GM21825 (cell line): ENCODE measurements around the gene CLBA1.

ENCODE experiments used
- ATAC-seq: cut with Tn5 transposase; IDR thresholded peaks from one replicate; pipeline ENCODE4 v1.9.1; 2021; ENCODE audit warnings: mild to moderate bottlenecking, moderate library complexity; ENCODE audit not compliant: unreplicated experiment

CLBA1 gene

DNA sequence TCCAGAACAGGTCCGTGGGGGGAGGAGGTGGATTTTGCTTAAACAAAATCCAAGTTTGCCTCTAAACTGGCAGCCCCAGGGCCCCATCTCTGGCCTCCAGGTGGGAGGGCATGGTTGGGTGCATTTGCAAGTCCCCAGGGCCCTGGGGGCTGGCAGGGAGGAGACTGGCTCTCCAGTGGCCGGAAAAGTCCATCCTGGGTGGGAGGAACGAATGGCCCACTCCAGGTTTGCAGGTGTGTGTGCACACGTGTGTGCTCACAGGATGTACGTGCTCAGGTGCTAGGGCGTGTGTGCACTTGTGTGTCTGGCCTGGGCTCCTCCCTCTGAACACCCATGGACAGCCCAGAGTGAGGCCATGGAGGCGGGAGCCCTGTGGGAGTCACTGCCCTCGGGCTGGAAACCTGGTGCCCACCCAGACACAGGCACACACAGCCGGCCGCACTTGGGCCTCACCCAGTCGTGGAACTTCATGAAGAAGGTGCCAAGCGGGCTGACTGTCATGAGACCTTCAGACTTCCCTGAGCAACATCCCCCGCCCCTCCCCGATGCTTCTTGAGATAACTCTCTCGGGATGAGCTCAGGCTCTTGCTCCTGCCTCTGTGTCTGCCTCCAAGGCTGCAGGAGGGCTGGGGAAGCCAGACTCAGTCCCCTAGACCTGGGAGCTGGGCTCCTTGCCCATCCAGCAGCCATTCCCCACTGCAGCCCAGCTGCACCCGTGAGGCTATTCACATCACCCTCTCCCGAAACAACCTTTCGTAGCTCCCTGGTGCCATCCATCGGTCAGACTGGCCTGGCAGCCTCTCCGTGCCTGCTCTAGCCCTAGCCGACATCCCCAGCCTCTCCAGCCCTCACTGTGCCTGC, 16.8 kb upstream of the CLBA1 start:
- no peak for ATAC-seq

DNA sequence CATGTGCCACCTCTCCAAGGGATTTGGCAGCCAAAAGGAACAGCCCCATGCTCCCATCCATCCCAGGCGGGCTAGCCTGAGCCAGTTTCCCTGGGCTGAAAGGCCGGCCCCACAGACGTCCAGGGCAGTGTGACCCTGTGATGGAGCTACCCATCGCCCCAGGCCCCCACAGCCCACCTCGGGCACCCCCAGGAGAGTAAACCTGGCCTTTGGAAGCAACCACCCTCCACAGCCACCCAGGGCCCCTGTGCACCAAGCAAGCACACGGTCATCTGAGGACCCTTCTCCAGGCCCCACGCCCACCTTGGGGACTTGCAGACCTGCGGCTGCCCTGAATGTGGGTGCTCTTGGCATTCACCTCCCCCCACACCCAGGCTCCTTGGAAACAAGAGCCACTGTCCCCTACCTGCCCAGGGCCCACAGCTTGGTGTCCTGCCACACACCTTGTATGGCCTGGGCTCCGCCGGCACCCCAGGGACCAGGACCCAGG, 15.8 kb upstream of the CLBA1 start:
- ATAC-seq: no peak

DNA sequence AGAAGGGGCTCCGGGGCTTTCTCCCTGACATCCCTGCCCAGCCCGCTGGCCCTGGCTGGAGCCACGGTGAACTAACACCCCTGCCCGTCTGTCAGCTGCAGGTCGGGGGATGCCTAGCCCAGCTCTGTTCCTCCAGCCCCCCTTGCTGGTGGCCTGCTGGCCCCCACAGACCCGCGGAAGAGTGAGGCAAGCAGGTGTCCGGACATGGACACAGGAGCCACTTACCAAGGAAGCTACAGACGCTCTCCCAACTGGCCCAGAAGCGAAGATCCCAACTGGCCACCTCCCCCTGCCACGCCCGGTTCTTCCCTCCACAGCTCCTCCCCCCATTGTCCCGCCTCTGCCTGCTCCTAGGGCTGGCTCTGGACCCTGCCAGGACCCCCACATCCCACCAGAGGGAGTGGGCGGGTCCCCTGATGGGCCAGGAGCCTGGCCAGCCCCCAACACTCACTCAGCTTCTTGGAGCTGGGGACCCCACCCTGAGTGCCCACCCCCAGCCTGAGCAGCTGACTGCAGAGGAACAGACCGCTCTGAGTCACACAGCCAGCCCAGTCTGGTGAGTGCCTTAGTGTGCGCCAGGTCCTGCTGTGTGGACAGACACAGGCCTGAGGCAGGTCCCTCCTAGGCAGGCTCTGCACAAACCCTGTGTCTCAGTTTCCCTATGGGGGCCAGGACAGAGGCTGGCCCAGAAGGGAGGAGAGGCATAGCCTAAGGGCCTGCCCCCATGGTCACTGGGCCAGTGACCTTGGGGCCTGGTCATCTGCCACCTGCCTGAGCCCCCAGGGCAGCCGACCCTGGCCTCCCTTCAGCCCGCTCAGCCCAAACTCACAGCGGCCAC, 15.1 kb upstream of the CLBA1 start:
- ATAC-seq: no peak

DNA sequence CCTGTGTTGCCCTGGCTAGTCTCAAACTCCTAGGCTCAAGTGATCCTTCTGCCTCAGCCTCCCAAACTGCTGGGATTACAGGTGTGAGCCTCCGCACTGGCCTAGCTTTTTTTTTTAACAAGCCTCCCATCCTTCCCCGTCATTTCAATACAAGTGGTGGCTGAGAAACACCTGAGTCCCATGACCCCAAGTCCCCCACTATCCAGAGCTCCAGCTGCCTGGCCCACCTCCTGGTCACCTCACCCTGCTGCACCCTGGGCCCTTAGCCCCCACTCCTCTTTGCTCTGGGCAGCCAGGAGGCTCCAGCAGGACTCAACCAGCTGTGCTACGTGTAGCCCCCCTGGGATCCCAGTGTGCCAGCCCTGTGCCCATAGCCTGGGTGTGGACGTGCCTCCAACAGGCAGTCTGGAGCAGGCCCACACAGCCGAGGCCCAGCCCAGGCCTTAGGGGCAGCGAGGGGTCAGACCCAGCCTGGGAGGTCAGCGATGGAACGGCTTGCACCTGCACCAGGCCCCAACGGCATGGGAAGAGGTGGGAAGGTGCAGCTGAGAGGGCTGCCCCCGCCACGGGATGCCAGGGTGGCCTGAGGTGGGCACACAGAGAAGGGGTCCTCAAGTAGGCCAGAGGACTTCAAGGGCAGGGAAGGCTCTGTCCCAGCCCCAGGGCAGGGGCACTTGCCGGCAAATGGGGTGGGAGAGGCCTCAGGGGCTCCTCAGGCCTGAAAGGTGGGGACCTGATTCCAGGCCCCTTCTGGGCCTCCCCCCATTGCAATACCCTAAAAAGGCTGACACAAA, 13.9 kb upstream of the CLBA1 start:
- no peak for ATAC-seq

DNA sequence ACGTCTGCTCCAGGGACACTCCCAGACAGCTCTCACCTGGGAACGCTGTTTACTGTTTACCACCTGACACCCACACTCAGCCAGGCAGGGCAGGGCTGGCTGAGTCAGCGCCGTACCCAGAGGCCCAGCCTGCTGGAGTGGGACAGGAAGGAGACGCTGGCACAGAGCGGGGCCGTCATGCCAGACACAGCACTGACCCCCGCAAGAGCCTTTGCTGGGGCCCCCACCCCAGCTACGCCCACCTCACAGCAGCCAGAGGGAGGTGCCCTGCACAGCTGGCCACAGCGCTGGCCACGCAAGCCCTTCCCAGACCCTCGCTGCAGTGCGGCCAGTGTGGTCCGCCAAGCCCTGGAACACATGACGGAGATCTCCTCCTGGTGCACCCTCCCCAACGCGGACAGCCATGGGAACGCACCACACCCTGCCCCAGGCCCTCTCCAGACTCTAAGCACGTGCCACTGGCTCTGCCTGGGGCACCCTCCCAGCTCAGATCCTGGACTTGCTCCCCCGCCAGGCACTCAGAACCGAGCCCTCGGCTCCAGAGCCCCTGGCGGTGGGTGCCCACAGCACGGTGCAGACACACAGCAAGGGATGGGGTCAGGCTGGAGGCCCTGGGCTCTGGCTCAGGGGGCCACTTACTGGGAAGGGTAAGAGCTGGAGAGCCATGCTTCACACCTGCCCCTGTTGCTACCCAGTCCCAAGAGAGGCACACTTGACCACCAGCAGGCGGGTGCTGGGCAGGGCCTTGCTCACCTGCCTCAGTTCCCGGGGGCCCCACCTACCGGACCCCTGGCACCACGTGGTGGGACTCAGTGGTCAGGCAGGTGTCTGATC, 13.1 kb upstream of the CLBA1 start:
- ATAC-seq: no peak

DNA sequence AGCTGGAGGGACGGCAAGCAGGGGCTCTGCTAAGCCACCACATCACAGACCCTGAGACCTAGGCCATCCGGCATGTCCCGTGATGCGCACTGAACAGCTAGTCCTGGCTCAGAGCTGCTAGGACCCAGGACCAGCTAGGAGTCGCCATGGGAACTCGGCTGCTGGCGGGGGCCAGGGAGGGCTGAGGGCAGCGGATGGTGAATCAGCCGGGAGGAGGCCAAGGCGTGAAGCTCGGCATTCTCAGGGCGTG, 12.5 kb upstream of the CLBA1 start:
- no peak for ATAC-seq

DNA sequence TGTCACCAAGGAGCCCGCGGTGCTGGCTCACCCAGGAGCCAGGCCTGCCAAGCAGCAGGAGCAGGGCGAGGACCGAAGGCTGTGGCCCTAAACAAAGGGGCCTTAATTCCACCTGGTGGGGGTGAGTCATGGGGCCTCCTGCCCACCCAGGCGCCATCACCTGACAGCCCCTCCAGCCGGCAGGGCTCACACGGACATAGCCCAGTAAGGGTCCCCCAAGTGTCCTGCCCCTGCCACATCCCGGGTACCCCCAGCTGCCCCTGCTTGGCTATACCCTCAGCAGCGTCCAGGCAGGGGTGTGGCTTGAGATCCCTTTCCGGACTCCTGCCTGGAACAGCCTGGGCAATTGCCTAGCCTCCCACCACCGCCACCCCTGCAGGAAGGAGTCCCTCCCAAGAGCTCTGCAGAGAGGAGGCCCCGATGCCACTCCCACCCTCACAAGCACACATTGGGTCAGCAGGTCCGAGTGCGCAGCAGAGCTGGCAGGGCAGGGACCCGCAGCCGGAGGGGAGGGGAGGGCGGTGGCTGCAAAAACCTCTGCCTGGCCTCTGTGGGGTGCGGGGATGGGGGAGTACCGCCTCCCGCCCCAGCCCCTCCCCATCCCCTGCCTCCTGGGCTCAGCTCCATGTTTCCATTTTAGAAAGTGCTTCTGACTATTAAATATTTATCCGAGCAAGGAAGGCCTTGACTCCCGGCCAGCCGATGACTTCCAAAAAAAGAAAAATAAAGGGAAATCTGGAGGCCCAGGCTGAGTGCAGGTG, 12.0 kb upstream of the CLBA1 start:
- ATAC-seq: no peak

DNA sequence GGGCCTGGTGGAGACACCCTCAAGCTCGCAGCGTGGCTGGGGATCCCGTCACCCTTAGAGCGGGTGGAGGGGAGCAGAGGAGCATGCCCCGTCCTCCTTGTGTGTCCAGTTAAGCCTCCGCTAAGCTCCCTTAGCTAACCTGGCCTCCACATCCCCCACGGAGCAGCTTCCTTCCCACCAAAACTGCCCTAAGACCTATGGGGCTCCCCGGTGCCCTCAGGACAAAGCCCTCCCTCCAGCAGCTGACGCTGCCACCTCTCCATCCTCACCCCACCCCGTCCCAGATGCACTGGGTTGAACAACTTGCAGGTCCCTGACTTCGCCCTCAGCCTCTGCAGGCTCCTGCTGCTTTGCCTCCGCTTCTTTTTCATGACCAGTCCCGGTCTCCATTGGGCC, 11.4 kb upstream of the CLBA1 start:
- ATAC-seq: no peak

DNA sequence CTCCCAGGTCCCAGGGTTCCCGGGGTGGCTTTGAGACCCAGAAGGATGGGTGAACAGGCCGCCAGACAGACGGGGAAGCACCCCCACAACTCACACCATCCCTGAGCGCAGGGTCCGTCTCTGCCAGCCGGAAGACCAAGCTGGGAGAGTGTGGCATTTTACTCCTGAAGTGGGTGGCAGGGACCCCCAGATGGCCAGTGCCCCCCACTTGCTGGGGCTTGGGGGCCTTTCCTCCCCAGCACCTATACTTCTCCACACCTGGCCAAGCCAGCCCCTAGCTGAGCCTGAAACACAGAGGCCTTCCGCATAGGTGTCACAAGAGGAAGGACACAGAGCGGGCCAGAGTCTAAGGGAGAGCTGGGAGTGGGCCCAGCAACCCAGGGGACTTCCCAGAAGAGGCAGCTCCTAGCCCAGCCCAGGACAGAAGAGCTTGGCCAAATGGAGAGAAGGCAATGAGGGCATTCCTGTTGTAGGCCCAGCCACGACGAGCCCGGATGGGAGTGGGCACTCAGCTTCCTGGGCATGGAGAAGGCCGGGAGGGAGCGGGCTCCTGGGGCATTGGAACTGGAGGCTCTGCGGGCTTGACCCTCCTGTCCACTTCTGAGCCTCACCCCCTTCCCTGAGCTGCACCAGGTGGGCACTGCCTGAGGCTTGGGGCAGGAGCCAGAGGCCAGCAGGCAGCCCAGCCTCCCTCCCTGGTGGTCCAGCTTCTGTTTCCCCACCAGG, 10.8 kb upstream of the CLBA1 start:
- no peak for ATAC-seq

DNA sequence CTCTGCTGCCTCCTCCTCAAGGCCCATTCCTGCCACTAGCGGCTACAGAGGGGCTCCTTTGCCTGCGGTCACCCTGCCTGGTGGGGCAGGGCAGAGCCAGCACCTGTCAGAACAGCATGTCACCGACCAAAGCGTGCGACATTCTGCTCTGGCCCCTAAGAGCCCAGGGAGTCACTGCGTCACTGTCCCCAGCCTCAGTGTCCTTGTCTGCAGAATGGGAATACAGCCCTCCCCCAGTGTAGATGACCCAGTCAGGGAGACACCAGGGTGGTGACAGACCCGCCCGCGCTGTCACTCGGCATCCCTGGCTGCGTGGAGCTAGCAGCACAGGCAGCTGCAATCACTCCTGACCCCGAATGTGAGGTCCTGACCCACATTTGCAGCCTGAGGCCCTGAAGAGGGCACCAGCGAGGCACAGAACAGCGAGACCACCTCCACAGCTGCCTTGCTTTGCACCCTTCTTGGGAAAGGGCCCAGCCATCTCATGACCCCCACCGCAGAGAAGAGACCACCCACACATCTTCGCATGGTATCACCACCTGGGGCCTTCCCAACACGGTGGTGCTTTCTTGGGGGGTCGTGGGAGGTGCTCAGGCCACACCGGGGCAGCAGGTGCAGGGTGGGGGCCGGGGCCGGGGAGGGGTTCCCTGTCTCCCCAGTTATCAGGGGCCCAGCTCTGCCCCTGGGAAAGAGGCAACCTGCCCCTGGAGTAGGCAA, 9.9 kb upstream of the CLBA1 start:
- no peak for ATAC-seq

DNA sequence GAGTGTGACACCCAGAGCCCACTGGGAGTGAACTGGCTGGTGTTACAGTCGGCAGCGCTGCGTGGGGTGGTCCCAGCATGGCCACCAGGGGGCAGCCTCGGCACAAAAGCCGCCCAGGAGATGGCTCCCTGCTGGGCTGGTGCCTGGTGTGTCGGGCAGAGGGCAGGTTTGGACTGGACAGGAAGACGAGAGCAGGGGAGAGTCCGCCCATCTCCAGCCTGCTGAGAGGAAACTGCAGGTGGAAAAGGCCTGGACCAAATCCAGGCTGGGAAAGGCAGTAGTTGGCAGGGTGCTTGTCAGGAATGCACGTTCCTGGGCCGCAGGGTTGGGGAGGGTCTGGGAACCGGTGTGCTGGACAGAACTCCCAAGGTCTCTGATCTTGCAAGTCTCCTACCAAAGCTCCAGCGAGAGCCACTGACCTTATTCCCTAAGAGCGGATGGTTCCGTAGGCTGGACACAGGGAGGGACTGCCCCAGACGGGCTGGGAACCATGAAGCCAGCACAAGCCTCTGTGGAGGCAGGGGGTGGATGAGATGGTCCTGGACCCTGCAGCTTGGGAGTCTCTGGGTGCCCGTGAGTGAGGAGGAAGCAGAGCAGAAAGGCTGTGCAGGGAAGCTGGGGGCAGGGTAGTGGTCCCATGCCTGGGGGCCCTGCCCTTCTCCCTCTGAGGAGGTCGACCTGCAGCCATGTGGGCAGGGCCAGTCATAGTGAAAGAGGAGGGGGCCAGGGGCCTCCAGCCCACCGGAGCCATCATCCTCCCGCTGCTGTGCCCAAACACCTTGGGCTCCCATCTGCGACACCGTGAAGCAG, 9.2 kb upstream of the CLBA1 start:
- ATAC-seq: peak; percentile 57

DNA sequence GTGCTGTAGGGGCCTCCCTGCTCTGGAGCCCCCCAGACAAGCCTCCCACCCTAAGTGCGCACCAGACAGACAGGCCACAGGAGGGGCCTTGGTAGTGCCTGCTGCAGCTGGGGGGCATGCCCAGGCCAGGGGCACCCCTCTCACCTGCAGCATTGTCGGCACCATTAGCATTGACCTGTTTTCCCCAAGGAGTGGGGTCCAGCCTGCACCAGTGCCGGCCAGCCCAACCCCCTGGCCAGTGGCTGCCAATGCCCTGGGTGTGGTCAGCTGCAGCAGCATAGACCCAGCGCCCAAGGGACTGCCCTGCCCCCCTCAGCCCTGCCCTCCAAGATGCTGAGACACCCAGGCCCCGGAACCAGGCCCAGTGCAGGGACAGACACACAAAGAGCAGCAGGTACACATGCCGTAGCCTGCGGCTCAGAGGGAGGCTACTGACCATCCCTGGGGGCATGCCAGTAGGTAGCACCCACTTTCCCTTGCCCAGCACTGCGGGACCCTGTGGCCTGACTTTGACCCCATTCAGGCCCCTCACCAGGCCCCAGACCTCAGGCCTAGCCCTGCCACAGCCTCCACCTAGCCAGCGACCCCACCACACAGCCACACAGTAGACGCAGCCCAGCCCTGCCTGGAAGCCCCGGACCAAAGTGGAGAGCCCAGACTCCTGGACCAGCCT, 8.4 kb upstream of the CLBA1 start:
- no peak for ATAC-seq

DNA sequence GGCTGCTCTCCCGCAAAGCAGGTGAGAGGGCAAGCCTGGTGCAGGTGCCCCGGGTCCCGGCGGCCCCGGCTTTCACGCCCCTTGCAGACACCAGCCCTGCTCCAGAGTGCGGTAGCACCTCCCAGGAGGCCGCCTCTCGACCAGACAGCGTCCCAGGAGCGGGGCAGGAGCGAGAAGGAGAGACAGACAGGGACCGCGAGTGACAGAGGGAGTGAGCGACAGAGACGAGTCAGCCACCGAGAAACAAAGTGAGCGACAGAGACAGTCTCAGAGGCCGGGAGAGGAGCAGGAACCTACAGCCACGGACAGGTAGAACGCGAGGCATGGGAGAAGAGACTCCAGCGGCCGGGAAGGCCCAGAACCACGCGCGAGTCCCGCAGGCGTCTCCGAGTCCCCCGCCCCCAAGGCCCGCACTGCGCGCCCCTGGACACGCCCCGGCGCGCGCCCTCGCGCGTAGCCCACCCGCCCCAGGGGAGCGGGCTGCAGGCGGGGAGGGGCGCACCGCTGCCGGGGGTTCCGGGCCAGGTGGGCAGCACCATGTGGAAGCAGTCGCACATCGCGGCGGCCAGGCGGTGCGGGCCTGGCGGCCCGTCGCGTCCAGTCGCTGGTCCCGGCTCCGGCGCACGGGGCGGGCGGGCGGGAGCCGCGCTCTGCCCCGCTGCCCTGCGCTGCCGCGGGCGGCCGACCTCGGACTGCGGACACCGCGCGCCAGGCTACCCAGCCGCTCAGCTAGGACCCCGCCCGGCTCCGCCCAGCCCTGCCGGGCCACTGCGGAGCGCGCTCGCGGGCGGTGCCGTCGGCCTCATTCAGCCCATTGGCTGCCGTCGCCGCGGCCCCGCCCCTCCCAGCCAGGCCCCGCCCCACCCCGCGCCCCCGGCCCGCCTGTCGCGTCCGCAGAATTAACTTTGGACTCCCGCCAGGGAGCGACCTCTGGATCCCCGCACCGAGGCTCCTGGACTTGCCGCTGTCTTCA, 7.6 kb upstream of the CLBA1 start, which contains the start of gene AHNAK2:
AHNAK2 (minus strand) TSS at position 694 of the 973 bp plus-strand sequence; CDS start at position 557, 137 bp downstream.
- ATAC-seq: no peak

DNA sequence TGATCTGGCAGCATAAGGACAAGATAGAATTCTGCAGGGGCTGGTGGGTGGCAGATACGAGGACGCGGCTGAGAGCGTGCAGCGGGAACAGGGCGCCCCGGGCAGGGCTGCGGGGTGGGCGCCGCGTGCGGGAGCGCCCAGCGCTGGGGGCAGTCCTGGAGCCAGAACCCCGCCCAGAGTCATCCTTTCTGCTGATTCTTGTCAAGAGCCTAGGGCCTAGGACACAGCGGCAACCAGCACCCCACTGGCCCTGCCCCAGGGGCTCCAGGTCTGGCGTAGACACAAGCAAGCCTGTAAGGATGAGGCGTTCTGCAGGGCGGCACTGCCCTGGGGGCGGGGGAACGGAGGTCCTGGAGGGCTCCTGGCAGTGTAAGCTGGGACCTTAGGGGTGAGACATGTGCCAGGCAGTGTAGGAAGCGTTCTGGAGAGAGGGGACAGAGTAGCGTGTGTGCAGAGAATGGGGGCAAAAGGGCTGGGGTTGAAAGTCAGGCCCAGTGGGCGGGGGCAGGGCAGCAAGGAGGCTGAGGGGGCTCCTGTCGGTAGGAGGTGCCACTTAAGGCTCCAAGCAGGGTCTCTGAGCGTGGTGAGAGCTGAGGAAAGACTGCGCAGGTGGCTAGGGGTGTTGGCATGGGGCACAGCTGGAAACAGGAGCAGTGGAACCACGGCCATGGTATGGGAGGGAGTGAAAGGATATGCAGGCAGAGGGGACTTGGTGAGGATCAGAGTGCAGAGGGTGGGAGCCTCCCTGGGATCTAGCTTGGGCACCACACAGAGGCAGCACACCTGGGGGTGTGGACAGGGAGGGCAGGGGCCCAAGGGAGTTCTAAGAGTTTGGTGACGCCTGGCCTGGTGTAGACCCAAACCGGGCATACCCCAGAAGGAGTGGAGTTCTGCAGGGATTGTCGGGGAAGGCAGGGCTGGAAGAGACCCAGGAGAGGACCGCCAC, 6.6 kb upstream of the CLBA1 start:
- no peak for ATAC-seq
